Lower lobe of right lung (tissue), 2 donors: Measurements from ENCODE around the gene OVOL1. TPM values are rescaled to one million over a fixed set of nuclear protein-coding genes. Genes with fewer than 3 reads are reported as not detected.

Experiments
- ATAC-seq, 2 donors: fragments of 200-7000 bp; cut with Tn5 transposase; one replicate each; pipeline ENCODE4 v1.9.1; 2020 to 2022; ENCODE audit warnings: mild to moderate bottlenecking in 2 of 2, moderate library complexity in 2 of 2
- DNase-seq: peaks from one replicate; pipeline ENCODE4 v3.0.0-alpha.2; 2020
- H3K27ac ChIP-seq: fragments of 200-600 bp; one replicate; pipeline ENCODE4 v1.8.0; 2022
- H3K27me3 ChIP-seq: fragments of 200-600 bp; one replicate; pipeline ENCODE4 v1.8.0; 2022; ENCODE audit warnings: low read depth
- H3K36me3 ChIP-seq: fragments of 200-600 bp; one replicate; pipeline ENCODE4 v1.8.0; 2022; ENCODE audit warnings: mild to moderate bottlenecking
- H3K4me1 ChIP-seq: fragments of 200-600 bp; one replicate; pipeline ENCODE4 v1.8.0; 2022
- H3K4me3 ChIP-seq: fragments of 200-600 bp; one replicate; pipeline ENCODE4 v1.8.0; 2022; ENCODE audit warnings: mild to moderate bottlenecking
- H3K9me3 ChIP-seq: fragments of 200-600 bp; one replicate; pipeline ENCODE4 v1.8.0; 2022
- intact Hi-C: fragments of 100-400 bp; cut with DNase I; formaldehyde crosslinking; loops from one replicate; pipeline ENCODE4 v1.11.0; 2022
- total RNA-seq: library from RNA; stranded (reverse); fragmentation: NEBNext Ultra II Directional; extraction: Animal tissue kit (Norgen Biotek cat#: 25700); gene quantifications from one replicate; pipeline ENCODE4 v1.2.1, GENCODE V29; 2021
- TF ChIP-seq, protein P1 (sequence below): fragments of 200-600 bp; IDR thresholded peaks from one replicate; pipeline ENCODE4 v1.8.0; 2022; ENCODE audit warnings: antibody characterized with exemption, mild to moderate bottlenecking
- donor health status: DM: no; HTN: yes; CAD: no; lungs with severe emphysema.

OVOL1 gene
- total RNA-seq, 1 donor from 2014 or later: 0.89 TPM

DNA sequence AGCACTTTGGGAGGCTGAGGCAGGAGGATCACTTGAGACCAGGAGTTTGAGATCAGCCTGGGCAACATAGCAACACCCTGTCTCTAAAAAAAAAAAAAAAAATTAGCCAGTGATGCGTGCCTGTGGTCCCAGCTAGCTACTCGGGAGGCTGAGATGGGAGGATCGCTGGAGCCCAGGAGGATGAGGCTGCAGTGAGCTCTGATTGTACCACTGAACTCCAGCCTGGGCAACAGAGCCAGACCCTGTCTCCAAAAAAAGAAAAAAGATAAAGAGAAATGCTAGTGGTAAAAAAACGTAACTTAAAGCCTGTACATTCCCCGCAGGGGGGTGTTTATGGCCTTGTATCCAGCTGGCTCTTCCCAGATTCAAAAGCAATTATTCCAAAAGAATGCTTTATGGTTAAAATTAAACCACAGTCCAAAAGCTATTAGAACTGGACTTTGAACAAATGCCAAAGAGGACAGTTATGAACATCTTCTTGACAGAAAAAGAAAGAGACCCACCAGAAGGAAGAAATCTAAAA, 30.5 kb downstream of the OVOL1 start:
- Histone ChIP-seq H3K27me3 (no peaks in the 10 kb centered on the region), H3K4me1 (peaks cover 16% of the 10 kb centered on the region), H3K27ac (peak overlapping the region; percentile 86), H3K36me3 (no peaks in the 10 kb centered on the region), H3K9me3 (no peaks in the 10 kb centered on the region), H3K4me3 (peak overlapping the region; percentile 74)
- DNase-seq (peak; percentile 10), ATAC-seq (no peak)
- TF ChIP-seq, protein P1, sequence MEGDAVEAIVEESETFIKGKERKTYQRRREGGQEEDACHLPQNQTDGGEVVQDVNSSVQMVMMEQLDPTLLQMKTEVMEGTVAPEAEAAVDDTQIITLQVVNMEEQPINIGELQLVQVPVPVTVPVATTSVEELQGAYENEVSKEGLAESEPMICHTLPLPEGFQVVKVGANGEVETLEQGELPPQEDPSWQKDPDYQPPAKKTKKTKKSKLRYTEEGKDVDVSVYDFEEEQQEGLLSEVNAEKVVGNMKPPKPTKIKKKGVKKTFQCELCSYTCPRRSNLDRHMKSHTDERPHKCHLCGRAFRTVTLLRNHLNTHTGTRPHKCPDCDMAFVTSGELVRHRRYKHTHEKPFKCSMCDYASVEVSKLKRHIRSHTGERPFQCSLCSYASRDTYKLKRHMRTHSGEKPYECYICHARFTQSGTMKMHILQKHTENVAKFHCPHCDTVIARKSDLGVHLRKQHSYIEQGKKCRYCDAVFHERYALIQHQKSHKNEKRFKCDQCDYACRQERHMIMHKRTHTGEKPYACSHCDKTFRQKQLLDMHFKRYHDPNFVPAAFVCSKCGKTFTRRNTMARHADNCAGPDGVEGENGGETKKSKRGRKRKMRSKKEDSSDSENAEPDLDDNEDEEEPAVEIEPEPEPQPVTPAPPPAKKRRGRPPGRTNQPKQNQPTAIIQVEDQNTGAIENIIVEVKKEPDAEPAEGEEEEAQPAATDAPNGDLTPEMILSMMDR: no peak
- intact Hi-C loops: no loop called here

DNA sequence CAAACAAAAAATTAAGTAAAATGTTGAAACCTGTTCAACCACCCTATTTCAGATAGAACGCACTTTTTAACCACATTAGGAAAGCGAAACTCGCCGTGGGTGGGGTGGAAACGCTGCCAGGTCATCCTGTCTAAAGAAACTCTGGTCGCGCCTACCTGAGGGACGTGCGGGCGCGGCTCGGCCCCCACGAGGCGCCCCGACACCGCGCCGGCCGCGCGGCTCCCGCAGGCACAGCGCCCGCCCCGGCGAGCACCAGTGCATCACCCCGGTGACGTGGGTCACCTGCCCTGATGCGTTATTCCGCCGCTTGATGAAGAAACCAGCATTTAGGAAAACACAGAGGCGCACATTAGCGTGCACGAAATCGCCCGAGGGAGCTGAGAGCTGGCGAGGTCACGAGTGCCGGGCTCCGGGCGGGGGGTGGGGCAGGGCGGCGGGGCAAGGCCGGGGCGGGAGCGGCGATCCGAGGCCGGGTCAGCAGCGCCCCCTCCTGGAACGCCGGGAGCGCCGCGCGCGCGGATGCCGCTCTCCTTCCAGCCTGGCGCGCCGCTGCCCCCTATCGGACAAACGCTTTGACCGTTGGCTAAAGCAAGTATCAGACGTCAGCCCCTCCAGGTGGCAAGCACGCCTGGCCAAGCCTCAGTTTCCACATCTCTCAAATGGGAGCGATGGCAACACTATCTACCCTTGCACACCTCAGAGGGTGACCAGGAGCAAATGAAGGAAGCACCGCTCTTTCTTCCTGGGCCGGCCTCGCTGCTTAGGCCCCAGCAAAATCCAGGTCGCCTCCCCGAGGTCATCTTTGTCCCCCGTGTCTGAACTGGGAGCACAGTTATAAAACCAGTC, 31.2 kb downstream of the OVOL1 start:
- intact Hi-C loops: no loop called here
- peak overlapping the region; percentile 74 for H3K4me3 ChIP-seq
- peak overlapping the region; percentile 86 for H3K27ac ChIP-seq
- H3K9me3 ChIP-seq: no peaks in the 10 kb centered on the region
- no peaks in the 10 kb centered on the region for H3K27me3 ChIP-seq
- TF ChIP-seq, protein P1: peak; percentile 100
- H3K36me3 ChIP-seq: no peaks in the 10 kb centered on the region
- H3K4me1 ChIP-seq: peaks cover 16% of the 10 kb centered on the region
- DNase-seq: peak; percentile 96
- peak; percentile 95 to 98 for ATAC-seq

- ATAC-seq: no peak
- intact Hi-C loops: no loop called here
- DNase-seq: peak; percentile 46
- Histone ChIP-seq H3K9me3 (no peaks in the 10 kb centered on the region), H3K36me3 (no peaks in the 10 kb centered on the region), H3K4me1 (peaks cover 11% of the 10 kb centered on the region), H3K27me3 (no peaks in the 10 kb centered on the region), H3K27ac (no peak overlapping the region), H3K4me3 (no peak overlapping the region)
- TF ChIP-seq, protein P1: no peak
These were observed 34.2 kb downstream of the OVOL1 start for GRCh38 chr11:65821107-65821506.

DNA sequence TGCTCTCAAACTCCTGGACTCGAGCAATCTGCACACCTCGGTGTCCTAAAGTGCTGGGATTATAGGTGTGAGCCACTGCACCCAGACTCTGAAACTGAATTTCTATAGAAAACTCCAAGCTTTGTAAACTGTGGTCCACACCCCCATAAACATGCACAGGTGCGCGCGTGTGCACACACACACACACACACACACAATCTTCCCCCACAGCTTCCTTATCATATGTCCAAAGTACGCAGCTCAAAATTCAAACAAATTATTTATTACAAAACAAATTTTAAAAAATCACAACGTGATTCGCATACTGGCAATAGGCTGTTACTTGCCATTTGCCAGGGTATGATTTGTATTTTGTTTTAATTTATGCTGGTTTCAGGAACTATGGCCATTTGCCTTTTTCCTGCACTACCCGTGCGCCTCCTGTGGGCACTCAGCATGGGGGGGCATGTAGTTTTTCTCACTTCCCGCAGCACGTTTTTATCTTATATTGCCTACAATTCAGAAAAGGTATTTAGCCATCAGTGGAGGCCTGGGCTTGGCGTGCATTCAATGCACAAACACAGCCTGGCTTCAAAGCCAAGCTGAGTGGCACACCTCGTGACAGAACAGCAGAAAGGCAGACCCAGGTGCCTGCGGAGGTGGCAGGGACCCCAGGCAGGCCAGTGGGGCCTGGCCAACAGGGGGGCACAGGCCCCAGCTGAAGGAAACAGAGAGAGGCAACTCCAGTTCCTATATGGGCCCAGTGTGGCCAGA, 36.1 kb downstream of the OVOL1 start:
- no peak overlapping the region for H3K27ac ChIP-seq
- intact Hi-C loops: no loop called here
- H3K4me3 ChIP-seq: no peak overlapping the region
- no peaks in the 10 kb centered on the region for H3K9me3 ChIP-seq
- DNase-seq (peak; percentile 48), ATAC-seq (peak in 1 of 2 donors; percentile 32)
- TF ChIP-seq, protein P1: no peak
- no peaks in the 10 kb centered on the region for H3K4me1 ChIP-seq
- no peaks in the 10 kb centered on the region for H3K27me3 ChIP-seq
- no peaks in the 10 kb centered on the region for H3K36me3 ChIP-seq

DNA sequence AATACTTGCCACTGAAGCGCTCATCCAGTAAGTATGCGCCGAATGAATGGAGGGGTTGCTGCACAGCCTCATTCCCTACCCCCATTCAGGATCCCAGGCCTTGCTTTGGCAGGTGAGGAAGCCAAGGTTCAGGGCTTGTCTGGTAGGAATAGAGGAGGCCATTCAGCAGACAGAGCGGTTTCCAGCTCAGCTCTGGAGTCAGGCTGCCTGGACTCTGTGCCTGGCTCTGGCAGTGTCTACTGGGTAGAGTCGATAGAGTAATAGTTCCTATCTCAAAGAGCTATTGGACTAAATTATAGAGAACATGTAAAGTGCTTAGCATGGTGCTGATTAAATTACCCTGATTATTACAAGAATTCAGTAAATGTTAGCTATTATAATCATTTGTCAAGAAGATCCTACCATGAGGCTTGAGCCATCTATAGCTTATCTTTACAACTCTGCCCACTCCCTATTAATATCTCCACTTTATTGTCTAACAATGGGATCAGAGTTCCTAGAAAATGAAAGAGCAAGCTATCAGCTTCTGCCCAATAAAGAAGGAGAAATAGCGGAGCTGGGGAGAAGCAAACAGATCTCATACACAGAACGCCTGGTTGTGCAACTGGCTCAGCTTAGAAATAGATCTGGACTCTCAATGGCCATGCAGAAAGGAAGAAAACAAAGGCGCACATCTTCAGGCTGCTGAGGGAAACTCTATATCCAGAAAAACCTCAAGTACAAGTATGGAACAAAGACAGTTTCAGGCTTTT, 40.3 kb downstream of the OVOL1 start:
- TF ChIP-seq, protein P1: no peak
- no peaks in the 10 kb centered on the region for H3K9me3 ChIP-seq
- H3K36me3 ChIP-seq: no peaks in the 10 kb centered on the region
- H3K27ac ChIP-seq: no peak overlapping the region
- H3K4me3 ChIP-seq: no peak overlapping the region
- DNase-seq (no peak), ATAC-seq (no peak)
- H3K27me3 ChIP-seq: no peaks in the 10 kb centered on the region
- intact Hi-C loops: no loop called here
- no peaks in the 10 kb centered on the region for H3K4me1 ChIP-seq
